WERI-Rb-1 (cell line): ENCODE results near the gene LSM14B.

Experiments used
- DNase-seq: peaks from one replicate; pipeline ENCODE4 v3.0.0-alpha.2; 2020
- H3K27ac ChIP-seq: fragments of 250-450 bp; sonication (Bioruptor Pico); 2 replicates; pipeline ENCODE4 v1.5.1; 2020; ENCODE audit warnings: mild to moderate bottlenecking, moderate library complexity
- H3K27me3 ChIP-seq: fragments of 250-450 bp; sonication (Bioruptor Pico); 2 replicates; pipeline ENCODE4 v1.5.1; 2021; ENCODE audit warnings: mild to moderate bottlenecking, low read depth, moderate library complexity; ENCODE audit not compliant: insufficient read depth, severe bottlenecking
- H3K36me3 ChIP-seq: fragments of 250-450 bp; sonication (Bioruptor Pico); 2 replicates; pipeline ENCODE4 v1.5.1; 2020; ENCODE audit warnings: mild to moderate bottlenecking, moderate library complexity
- H3K4me3 ChIP-seq: 2 replicates; pipeline ENCODE4 v1.5.1; 2011; ENCODE audit warnings: low read depth, mild to moderate bottlenecking, control low read depth, low read length
- H3K9me3 ChIP-seq: fragments of 250-450 bp; sonication (Bioruptor Pico); 2 replicates; pipeline ENCODE4 v1.5.1; 2021; ENCODE audit warnings: mild to moderate bottlenecking, moderate library complexity; ENCODE audit not compliant: severe bottlenecking
- TF ChIP-seq, protein P1 (sequence below): IDR thresholded peaks from 2 replicates; pipeline ENCODE4 v1.5.1; 2011; ENCODE audit warnings: low read depth, mild to moderate bottlenecking, control low read depth, inconsistent platforms, low read length

Gene LSM14B

DNA sequence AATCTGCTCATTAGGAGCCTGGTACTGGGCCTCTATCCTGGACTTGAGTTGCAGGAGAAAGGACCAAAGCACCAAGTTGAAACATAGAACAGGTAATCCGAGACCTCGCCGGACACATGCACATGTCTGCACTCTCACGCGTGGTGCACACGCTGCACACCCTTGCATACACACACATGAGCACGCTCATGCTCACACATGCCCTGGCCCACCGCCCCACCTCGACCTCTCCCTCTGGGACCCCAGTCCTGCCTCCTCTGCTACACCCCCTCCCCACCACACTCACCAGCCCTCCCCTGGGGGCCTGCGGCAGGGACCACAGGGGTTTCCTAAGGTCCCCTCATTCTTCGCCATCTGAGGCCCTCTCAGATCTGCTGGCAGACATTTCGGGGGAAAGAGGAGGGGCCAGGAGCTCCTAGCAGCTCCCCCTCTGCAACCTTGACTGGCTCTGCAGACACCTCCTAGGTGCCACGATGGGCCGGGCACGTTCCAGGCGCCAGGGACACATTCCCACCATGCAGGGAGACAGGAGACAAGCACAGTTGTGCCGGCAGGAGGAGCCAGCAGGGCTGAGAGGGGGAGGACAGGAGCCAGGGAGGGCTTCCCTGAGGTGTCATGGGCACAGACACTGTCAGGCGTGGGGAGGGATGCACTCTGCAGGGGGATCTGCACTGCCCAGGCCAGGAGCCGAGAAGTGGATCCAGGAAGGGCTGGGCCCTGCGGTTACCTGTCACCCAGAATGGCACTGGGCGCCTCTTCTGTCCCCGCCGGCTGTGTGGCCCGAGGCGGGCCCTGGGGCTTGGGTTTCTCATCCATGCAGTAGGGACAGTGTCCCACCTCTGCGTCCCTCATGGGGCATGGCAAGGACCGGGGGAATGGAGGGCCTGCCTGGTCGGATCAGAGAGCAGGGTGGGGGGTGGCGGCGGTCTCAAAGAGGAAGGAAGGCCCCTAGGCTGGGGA lies 25.6 kb upstream of the LSM14B start:
- TF ChIP-seq, protein P1, sequence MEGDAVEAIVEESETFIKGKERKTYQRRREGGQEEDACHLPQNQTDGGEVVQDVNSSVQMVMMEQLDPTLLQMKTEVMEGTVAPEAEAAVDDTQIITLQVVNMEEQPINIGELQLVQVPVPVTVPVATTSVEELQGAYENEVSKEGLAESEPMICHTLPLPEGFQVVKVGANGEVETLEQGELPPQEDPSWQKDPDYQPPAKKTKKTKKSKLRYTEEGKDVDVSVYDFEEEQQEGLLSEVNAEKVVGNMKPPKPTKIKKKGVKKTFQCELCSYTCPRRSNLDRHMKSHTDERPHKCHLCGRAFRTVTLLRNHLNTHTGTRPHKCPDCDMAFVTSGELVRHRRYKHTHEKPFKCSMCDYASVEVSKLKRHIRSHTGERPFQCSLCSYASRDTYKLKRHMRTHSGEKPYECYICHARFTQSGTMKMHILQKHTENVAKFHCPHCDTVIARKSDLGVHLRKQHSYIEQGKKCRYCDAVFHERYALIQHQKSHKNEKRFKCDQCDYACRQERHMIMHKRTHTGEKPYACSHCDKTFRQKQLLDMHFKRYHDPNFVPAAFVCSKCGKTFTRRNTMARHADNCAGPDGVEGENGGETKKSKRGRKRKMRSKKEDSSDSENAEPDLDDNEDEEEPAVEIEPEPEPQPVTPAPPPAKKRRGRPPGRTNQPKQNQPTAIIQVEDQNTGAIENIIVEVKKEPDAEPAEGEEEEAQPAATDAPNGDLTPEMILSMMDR = no peak
- H3K9me3 ChIP-seq = no peaks in the 10 kb centered on the region
- DNase-seq = no peak

DNA sequence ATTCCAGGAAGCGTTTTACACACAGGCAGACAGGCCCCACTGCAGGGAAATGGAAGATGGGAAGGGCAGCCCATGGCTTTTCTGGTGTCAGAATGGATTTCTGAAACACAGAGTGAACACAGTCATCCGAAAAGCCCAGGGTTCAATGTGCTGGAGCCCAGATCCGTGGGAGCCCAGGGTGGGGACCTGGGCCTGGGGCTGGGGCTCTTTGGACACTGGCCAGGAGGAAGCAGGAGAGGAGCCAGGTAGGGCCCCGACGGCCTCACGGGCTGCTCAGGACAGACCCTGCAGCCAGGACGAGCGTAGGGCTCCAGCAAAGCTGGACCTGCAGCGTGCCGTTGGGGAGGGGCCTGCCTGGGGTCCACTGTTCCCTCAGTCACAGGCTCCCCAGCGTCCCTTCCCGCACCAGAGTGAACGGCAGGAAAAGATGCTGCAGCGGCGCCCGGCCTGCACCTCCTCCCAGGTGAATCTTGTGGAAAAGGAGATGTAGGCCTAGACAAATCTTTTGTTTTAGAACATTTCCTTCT lies 24.3 kb upstream of the LSM14B start:
- Histone ChIP-seq H3K9me3 (no peaks in the 10 kb centered on the region), H3K27me3 (no peaks in the 10 kb centered on the region), H3K36me3 (no peaks in the 10 kb centered on the region), H3K27ac (no peak overlapping the region), H3K4me3 (no peak overlapping the region)
- no peak for DNase-seq
- TF ChIP-seq, protein P1 = no peak

More for the DNA sequence above, 25.6 kb upstream of the LSM14B start:
- no peak overlapping the region for H3K4me3 ChIP-seq
- no peaks in the 10 kb centered on the region for H3K36me3 ChIP-seq
- H3K27ac ChIP-seq = no peak overlapping the region
- H3K27me3 ChIP-seq = no peaks in the 10 kb centered on the region

DNA sequence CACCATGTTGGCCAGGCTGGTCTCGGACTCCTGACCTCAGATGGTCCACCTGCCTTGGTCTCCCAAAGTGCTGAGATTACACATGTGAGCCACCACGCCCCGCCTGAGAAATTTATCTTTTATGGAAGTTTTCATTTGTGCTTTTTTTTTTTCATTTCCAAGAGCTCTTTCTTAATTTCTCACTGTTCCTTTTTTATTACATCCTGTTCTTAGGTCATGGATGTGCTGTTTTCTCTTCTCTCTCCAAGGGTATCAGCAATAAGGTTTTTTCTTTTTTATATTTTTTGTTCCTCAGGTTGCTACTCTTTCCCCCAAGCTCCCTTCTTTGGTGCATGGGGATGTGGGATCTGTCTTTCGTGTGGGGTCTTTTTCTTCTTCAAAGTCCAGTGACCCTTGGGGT lies 21.2 kb upstream of the LSM14B start:
- no peak for DNase-seq
- H3K27ac ChIP-seq = no peak overlapping the region
- H3K9me3 ChIP-seq = peaks cover under 1% of the 10 kb centered on the region
- TF ChIP-seq, protein P1 = no peak
- H3K36me3 ChIP-seq = no peaks in the 10 kb centered on the region
- H3K4me3 ChIP-seq = no peak overlapping the region
- H3K27me3 ChIP-seq = no peaks in the 10 kb centered on the region

DNA sequence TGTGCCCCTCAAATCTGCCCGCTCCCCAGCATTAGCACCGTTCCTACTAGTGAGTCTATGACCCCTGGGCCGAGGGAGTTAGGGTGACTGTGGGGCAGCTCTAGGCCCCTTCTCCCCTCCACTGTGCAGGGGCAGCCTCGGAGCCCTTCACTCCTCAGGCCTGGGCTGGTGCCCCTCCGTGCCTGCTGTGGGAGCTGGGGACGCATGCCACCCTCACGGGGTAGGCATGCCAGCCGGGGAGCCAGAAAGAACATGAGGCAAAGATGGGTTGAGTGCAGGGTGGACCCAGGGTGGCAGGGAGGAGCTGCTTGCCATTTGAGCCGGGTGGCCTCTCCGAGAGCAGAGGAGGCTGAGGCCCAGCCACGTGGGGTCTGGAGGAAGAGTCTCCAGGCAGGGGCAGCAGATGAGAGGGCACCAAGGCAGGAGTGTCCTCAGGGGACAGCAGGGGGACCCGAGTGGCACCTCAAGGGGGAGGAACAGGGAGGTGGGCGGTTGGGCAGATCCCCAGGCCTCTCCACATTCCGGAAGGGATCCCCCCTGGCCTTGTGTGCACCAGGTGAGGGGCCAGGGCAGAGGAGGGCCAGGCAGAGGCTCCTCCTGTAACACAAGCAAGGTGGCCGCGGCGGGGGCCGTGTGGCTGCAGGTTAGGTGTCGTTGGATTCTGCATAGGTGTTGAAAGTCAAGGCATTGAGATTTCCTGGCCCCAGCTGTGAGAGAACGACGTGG lies 18.6 kb upstream of the LSM14B start:
- peak overlapping the region; percentile 26; the same call in 1 of the 2 replicates for H3K27ac ChIP-seq
- no peaks in the 10 kb centered on the region for H3K36me3 ChIP-seq
- H3K4me3 ChIP-seq = no peak overlapping the region
- no peak for DNase-seq
- H3K9me3 ChIP-seq = peaks cover 18% of the 10 kb centered on the region
- H3K27me3 ChIP-seq = no peaks in the 10 kb centered on the region
- TF ChIP-seq, protein P1 = no peak

DNA sequence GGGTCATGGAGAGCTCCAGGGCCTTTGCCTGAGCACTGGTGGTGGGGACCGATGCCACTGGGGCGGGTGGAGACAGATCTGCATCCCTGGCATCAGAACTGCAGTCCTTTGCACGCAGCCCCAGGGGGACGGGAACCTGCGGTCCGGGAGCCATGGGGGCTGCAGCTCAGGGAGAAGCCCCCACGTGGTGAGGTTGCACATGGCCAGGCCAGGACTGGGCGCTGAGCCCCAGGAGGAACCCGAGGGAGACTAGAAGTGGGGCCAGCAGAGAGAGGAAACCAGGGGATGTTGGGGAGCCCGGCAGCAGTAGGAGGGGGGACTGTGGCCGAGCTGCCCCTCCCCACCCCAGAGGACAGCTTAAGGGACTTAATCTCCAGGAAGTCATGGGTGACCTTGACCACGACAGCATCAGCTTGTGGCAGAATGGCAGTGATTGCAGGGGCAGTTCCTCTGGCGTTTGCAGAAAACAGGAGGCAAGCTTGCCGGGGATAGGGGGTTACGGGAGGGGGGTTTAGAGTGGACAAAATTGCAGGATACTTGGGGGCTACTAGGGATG lies 18.0 kb upstream of the LSM14B start:
- peaks cover 24% of the 10 kb centered on the region for H3K9me3 ChIP-seq
- H3K27ac ChIP-seq = peak overlapping the region; percentile 26; the same call in 1 of the 2 replicates
- H3K4me3 ChIP-seq = no peak overlapping the region
- peak; percentile 55 for DNase-seq
- TF ChIP-seq, protein P1 = no peak
- no peaks in the 10 kb centered on the region for H3K36me3 ChIP-seq
- H3K27me3 ChIP-seq = no peaks in the 10 kb centered on the region
